ENCODE measurements around the gene GOLGA6A. TPM values are rescaled to one million over a fixed set of nuclear protein-coding genes. Genes with fewer than 3 reads are reported as not detected.
"Not testable (repeated sequence)": the region's sequence is repeated elsewhere in the genome, so short reads cannot be mapped to it uniquely, and the experiment has no call there.

GOLGA6A gene
- total RNA-seq, 1 experiment from 2014 or later, result not detected

DNA sequence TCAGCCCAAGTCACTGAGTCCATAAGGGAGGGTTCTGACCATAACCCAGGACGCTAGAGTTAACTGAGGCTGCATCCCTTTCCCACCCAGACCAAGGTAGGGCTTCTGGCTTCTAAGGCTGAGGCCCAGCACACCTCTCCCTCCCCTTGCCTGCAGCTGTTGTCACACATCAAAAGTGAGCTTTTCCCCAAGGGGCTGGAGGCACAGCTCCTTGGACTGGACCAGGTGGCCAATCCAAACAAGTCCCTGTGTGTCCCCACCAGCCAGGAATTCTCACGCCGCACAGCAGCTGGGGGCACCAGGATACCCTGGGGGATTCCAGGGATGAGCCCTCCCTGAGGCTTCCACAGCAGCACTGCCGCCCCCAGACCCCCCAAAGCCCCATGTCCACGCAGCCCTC lies 25.8 kb upstream of the GOLGA6A start:
- DNase-seq (ENCODE audit: extremely low read depth, low read depth), result no peak

DNA sequence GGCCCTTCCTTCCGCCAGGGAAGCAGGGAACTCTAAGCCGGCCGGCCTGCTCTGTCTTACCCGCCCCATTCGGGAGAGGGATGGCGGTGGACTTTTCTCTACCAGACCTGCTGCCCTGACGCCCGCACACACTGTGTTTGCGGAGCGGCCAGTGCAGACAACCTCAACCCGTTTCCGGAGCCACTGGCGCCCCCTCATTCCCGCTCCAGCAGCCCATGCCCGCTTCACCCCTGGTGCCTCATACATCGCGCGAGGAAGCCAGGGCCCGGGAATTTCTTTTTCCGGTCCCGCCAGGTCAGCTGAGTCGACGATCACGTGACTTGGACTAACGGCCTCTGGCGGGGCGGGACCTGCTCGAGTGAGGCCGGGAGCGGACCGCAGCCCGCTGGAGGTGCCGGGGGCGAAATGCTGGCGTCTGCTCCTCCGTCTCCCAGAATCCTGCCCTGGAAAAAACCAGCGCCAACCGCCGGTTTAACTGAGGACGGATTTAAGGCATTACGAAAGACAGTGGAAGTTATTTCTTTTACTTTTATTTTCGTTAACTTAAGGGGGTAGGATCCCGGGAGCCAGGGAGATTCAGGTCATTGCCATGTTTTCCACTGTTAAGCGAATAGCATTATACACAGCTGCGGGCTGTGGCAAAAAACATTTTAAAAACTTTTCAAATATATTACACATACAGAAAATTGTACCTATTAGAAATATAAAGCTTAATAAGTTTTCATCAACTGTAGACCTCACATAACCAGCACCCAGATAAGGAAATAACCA lies 17.8 kb upstream of the GOLGA6A start:
- DNase-seq (ENCODE audit: extremely low read depth, low read depth), result peak; percentile 84

DNA sequence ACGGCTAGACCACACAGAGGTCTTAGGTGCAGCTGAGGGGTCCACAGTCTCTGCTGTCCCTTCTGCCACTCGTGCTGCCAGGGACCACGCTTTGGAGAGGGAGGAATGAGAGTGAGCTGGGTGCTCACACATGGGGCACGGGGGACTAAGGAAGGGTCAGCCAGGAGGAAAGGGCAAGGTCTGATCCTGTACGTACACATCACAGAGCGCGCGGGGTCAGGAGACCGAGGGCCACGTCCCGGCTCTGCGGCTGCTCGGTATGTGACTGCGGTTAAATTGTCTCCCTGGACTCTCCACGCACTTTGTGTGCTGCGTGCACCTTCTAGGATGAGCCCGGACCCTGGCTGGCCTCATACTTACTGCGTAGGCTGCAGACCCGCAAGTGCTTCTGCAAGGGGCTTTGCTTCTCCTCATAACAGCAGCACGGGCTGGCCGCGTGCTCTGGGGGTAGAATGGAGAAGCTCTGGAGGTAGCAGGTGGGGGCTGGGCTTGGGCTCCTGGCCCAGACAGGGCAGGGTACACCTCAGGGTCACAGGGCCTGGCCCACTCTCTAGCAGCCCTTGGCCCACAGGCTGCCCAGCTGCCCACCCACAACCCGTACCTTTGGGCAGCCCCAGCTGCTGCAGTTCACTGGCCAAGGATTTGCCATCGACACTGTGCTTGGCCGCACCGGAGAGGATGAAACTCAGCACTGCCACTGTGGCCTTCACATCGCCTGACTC lies 14.6 kb upstream of the GOLGA6A start:
- DNase-seq (ENCODE audit: extremely low read depth, low read depth), result not testable (repeated sequence)

DNA sequence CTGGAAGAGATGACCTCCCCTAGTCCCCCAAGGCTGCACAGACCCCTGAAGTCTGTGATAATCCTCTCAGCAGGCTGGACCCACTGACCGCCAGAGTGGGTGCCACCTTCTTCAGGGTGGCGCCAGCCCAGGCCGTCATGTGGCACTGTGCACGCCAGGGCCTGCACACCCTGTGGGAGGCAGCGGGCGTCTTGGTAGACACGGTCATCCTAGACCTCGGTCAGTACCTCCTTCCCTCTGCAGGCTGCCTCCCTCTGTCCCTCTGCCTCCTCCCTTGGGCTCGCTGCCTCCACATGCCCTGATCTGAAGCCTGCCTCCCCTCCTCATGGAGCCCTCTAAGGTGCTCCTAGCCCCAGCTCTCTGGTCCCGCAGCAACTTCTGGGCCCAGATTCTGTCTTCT lies 13.3 kb upstream of the GOLGA6A start:
- DNase-seq (ENCODE audit: extremely low read depth, low read depth), result not testable (repeated sequence)

DNA sequence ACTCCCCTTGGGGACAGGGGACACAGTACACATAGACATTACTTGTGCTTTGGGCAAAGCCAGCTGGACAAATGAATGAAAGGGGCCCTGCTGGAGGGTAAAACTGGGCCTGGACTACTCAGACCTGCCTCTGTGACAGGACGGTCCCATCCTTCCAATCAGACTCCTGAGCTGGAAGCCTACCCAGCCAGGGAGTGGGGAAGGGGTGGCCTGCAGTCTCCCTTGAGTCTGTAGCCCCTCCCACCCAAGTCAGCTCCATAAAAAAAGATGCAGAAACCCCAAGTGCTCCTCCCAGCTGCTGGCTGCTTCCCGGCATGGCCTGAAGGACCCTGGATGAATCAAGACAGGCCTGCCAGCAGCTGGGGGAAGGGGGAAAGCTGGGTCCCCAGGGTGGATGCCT lies 12.2 kb upstream of the GOLGA6A start:
- not testable (repeated sequence) for DNase-seq (ENCODE audit: extremely low read depth, low read depth)

DNA sequence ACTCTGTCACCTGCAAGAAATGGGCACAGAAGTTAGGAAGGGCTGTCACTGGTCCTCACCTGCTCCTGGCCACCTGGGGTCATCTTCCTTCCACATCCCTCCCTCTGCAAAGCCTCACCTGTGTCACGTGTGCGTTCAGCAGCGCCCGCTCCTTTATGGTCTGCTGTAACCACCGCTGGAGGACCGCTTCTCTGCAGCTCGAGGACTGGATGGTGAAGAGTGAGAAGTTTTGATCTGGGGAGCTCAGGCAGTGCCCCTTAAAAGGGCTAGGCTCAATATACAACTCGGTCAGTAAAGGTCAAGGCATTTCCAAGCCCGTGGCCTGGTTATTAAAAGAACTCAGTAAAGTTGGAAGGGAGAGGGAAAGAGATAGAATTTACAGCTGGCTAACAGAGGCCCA lies 6.6 kb downstream of the GOLGA6A start:
- DNase-seq (ENCODE audit: extremely low read depth, low read depth), result not testable (repeated sequence)

DNA sequence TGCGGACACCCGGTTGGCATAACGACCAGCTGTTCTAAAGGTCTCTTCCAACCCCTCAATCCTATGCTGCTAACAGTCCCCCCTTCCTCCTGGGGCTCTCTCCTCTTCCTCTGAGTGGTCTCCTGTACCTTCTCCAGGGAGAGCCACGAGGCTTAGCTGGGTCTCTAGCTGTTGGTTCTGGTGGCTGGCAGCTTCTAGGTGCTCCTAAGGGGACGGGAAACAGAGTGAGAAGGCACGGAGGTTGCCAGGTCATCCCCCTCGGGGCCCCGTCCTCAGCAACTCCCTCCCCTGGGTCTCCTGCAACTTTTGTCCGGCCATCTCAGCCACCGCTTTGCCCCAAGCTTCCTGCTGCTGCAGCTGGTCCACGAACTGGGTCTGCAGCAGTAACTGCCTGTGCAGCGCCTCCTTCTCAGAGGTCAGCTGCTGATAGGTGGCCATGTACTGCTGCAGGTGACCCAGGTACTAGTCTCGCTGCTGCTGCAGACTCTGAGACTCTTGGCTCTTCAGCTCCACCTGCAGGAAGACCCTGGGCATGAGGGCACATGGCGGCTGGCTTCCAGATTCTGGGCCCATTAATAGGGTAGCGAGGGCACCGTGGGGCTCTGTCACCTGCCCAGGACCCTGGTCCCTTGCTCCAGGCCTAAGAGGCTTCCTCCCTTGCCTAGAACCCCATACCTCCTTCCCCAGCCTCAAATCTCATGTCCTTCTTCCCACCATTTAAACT lies 9.6 kb downstream of the GOLGA6A start:
- not testable (repeated sequence) for DNase-seq (ENCODE audit: extremely low read depth, low read depth)

DNA sequence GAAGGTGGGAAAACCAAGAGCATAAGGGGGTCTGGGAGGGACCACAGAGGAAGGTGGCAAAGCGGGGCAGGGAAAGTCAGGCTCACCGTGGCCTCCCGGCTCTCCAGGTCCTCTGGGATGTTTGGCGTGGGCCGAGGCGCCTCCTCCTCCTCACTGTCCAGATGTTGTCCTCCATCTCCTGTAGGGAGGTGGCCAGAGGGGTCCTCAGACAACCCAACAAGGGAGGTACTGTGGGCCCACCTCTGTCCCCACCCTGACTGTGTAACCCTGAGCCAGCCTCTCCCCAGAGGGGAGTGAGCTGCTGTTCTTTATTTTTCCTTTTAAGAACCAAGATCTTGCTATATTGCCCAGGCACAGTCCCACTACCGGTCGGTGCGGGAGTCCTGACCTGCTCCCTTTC lies 10.2 kb downstream of the GOLGA6A start:
- not testable (repeated sequence) for DNase-seq (ENCODE audit: extremely low read depth, low read depth)

DNA sequence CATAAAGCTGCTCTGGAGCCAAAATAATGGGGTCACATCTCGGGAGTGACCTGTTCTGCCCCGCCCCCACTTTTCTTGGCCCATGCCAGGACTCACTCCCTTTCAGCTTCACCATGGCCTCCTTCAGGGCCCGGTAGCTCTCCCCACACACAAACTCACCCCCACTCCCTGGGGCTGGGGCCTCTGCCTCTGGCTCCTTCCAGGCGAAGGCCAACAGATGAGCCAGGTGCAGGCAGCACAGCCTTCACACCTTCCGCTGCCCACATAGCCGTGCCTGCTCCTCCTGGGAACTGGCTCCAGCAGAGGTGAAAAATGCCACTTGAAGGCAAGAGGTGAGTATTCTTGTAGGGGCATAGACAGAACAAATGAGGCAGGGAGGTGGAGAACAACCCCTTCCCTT lies 10.7 kb downstream of the GOLGA6A start:
- DNase-seq (ENCODE audit: extremely low read depth, low read depth), result not testable (repeated sequence)

DNA sequence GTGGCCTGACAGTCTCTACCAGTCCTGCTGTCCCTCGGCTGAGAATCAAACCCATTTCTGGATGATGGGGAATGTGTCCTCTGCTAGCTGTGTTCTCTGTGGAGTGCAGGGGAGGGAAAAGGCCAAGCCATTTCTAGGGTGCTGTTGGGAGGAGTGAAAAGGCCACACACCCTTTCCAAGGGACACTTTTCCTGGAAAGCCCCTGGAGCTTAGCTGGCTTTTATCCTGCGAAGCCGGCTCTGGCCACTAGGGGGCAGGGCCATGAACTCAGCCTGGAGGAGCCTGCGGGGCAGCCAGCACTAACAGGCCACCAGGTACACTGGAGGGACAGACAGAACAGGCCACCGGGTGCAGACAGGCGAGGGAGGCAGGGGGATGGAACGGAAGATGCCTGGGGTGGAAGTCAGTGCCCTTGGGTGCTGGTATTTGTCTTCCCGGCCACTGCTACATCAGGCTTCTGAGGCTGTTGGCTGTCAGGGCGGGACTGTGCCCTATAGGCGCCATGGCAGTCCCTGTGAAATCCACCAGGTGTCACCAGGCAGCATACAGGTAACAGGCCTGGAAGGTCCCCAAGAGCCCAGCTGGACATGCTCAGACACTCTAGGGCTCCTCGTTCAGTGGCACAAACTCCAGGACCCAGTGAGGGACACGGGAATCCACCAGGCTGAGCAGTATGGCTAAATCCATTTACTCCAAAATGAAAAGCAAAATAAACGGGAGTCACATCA lies 16.5 kb downstream of the GOLGA6A start:
- not testable (repeated sequence) for DNase-seq (ENCODE audit: extremely low read depth, low read depth)

DNA sequence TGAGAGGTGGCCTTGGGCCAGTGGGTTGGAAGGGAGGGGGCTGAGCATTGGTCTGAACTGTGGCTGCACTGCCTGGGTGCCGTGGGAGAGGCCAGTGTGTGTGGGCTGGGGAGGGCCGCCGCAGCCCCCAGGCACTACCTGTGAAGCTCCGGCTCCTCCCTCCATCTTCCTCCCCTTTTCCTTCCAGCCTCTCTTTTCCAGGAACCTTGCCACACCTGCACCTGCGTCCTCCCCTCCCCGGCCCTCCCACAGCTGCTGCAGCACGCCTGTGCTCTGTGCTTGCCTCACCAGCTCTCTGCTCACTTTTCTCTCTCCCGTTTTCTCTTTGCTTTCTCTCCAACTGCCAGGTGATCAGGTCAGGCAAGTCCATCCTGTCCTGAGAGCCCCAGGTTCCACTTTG lies 17.5 kb downstream of the GOLGA6A start:
- not testable (repeated sequence) for DNase-seq (ENCODE audit: extremely low read depth, low read depth)

DNA sequence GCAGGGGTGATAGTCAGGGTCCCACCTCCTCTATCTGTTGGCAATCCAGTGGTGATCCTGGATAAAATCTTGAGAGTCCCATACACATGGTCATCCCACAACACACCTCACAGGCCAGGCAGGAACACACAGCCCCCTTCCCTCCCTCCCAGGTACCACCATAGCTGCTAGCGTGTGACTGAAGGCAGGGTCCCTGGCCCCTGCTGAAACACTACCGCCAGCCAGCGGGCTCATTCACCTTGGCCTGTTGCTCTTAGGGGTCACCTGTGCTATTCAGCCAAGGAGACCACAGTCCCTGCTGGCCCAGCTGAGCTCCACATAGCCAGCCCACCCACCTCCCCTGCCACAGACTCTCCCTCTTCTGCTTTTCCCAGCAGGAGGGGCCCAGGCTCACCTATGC lies 18.2 kb downstream of the GOLGA6A start:
- DNase-seq (ENCODE audit: extremely low read depth, low read depth), result not testable (repeated sequence)

DNA sequence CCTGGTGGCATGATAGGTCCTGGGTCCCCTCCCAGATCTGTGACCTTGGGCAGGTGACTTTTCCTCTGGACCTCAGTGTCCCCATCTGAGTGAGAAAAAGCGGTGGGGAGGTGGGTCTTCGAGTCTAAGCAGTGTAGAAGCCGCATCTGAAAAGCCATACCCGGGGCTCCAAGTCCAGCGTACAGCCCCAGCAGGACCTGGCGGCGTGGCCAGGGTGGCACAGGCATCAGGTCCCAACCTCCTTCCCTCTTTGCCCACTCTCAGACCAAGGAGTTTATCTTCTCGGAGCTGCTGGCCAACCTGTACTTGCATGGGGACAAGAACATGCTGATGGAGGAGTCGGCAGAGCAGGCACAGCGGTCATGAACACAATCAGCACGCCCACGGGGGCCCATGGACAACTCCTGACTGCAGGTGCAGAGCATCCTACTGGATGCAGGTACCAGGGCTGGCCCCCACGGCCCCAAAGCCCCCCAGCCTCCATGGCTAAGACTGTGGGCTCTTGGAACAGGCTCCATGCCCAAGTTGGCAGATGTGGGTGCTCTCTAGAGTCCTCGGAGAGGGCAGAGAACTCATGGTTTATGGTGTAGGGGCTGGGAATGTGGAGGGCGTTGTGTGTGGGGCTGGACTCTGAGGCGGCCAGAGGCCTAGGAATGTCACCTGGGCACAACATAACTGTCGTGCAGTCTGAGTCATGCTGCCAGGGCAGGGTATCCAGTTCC lies 18.8 kb downstream of the GOLGA6A start:
- DNase-seq (ENCODE audit: extremely low read depth, low read depth), result not testable (repeated sequence)

DNA sequence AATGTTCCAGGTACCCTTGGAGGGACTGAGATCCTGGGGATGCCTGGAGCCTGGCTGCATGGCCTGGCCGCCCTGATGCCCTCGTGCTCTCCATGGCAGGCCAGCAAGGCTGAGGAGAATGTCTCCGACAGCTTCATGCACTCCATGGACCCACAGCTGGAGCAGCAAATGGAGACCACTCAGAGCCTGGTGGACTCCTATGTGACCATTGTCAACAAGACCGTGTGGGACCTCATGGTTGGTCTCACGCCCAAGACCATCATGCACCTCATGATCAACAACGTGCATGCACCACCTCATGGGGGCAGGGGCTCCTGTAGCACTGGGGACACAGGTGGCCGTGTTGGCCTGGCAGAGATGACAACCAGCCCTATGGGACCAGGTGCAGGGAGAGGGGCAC lies 19.7 kb downstream of the GOLGA6A start:
- no peak for DNase-seq (ENCODE audit: extremely low read depth, low read depth)

DNA sequence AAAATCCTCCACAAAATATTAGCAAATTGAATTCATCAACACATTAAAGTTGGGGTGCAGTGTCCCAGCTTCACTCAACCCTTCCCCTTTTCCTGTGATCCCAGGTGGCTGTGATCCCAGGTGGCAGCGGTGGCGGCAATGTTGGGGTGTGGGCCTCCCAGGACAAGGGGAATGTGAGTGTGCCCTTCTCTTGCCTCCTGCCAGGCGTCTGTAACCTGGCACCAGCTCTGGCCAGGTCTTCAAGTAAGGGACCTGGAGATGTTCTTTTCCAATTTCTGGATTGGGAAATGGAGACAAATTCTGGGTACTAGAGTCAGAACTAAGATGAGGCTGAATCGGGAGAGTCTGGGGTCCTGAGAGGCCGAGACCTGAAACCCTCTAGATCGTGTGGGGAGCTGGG lies 20.1 kb downstream of the GOLGA6A start:
- DNase-seq (ENCODE audit: extremely low read depth, low read depth), result no peak

DNA sequence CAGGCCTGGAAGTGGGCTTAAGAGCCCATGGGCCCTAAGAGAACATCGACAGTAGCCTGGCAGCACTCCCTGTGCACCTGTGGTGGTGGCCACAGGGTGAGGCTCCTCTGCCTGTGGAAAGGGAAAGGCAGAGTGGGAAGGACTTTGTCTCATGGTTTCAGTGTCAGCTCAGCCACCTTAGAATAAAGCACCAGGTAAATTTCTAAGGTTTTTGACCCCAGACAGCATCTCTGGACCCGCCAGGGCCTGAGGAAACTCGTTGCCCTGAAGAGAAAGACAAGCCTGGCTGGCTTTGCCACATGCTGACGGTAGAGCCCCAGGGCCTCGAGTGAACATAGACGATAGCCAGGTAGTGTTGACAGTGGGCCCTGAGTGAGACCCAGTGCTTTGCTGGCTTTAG lies 22.1 kb downstream of the GOLGA6A start:
- DNase-seq (ENCODE audit: extremely low read depth, low read depth), result no peak

DNA sequence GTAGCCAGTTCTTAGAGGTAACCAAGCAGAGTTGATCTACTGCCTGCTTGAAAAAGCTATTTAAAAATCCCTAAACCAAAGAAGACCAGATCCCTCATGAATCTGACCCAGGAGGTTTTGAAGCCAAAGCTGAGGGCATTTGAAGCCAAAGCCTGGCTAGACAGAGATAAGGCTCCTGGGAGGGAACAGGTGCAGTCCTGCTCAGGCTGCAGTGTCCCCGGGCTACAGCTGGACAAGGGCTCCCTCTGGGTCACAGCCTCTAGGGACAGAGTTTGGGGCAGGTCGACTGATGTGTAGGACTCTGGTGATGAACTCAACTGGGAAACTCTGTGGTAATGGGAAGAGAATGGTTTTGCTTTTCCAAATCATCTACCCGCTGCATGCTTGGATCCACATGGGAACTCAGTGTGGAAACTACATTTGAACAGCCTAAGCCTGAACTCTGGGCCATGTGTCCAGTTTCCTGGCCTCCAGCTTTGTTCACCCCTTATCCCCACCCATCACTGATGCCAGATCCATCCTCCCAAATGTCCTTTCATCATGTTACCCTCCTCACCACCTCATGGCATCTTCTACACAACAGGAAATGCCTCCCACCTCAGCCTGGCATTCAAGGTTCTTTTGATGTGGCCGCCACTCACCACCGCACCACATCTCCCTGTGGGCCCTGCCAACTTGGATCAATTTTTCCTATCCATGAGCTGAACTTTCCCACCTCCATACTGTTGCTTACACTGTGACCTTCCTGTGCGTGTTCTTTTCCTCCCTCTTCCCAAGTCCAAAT lies 23.1 kb downstream of the GOLGA6A start:
- DNase-seq (ENCODE audit: extremely low read depth, low read depth), result not testable (repeated sequence)

DNA sequence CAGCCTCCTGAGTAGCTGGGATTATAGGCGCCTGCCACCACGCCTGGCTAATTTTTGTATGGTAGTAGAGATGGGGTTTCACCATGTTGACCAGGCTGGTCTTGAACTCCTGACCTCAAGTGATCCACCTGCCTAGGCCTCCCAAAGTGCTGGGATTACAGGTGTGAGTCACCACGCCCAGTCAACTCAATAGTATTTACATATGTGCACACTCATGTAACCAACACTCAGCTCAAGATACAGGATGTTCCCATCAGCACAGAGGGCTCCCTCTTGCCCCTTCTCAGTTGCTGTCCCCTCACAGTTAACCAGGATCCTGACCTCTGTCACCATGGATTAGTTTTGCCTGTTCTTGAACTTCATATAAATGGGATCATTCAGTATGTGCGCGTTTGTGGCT lies 26.0 kb downstream of the GOLGA6A start:
- DNase-seq (ENCODE audit: extremely low read depth, low read depth), result not testable (repeated sequence)

DNA sequence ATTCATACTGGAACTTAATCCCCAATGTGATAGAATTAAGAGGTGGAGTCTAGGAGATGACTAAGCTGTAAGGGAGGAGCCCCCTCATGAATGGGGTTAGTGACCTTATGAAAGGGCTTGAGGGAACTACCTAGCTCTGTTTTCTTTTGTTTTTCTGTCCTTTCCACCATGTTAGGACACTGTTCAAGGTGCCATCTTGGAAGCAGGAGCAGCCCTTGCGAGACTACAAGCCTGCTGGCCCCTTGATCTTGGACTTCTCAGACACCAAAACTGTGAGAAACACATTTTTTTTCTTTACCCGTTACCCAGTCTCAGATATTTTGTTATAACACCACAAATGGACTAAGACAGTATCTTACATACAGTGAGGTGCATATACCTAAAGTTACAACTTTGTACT lies 26.5 kb downstream of the GOLGA6A start:
- no peak for DNase-seq (ENCODE audit: extremely low read depth, low read depth)

All from NCI-H460 (cell line).